GM18909 (cell line): ENCODE results near the gene COQ3.
A peak's percentile ranks its signal among the peaks of the same experiment; 100 is the strongest.

Experiments used
- ATAC-seq: cut with Tn5 transposase; IDR thresholded peaks from one replicate; pipeline ENCODE4 v1.9.1; 2021; ENCODE audit warnings: mild to moderate bottlenecking; ENCODE audit not compliant: unreplicated experiment, poor library complexity

The COQ3 gene

DNA sequence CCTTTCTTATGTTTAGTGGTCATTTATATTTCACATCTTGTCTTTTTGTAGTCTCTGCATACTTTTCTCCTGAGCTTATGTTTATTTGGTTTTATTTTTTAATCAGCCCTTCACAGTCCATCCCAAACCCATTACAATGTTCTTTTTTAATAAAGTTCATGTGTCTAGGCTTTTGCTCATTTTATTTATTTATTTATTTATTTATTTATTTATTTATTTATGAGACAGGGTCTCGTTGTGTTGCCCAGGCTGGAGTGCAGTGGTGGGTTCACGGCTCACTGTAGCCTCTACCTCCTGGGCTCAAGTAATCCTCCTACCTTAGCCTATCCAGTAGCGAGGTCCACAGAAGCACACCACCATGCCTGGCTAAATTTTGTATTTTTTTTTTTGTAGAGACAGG, 3.1 kb downstream of the COQ3 start:
- no peak for ATAC-seq

DNA sequence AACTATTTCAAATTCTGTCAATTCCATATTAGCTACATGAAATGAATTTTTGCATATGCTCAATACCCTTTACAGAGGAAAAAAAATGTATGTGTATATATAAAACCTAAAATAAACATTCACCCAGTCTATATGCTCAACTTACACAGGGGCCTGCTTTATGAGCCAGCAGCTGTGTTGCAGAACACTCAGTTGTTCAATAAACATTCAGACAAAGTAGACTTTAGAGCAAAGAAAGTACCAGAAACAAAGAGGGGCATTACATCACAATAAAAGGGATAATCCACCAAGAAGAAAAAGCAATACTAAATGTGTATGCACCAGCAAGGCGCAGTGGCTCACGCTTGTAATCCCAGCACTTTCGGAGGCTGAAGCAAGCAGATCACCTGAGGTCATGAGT, 9.5 kb downstream of the COQ3 start:
- no peak for ATAC-seq

DNA sequence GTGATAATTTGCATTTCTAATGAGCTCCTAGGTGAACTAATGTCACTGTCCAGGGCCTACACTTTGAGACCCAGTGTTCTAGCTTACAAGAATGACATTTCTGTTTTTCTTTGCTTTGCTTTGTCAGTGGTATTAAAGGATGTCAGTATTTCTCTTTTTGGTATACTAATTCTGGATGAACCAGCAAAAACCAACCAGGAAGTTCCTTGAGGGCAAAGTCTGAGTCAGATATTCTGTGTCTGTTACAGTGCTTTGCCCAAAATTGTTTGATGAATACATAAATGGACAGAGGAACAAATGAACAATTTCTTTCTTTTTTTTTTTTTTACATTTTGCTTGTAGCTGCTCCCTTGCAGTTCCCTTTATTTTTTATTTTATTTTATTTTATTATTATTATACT, 15.4 kb downstream of the COQ3 start:
- ATAC-seq = no peak

DNA sequence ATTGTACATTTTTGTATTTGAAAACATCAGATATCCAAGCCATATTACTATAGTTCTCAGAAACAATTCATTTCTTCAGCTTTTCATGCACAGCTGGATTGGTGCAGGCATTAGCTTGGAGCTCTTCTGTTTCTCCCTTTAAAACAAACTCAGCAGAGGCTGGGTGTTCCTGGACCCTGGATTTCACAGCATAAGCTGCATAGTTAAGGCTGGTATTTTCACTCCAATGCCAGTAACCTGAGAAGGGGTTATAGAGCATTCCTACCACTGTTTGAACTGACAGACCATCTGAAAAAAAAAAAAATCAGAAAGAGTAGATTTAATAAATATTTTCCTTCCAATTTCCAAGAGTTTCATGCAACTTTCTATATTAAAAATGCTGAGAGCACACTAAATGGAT, 24.5 kb downstream of the COQ3 start:
- ATAC-seq = no peak

DNA sequence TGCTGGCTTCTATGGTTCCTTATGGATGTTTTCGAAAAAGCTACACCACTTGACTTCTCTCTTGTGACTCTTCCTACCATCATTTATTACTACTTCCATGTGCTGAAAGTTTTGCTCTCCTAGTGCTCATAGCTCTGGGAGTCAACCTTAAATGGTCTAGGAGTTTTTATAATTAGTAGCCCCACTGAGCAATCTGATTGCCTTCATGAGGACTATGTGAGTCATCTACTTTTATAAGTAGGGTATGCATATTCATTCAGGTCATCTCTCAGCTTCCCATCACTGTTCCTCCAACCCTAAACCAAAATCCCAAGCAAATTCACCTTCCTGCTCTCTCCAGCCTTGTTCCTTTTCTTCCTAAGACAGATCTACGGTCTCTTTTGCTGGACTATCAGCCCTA, 27.1 kb downstream of the COQ3 start:
- no peak for ATAC-seq

DNA sequence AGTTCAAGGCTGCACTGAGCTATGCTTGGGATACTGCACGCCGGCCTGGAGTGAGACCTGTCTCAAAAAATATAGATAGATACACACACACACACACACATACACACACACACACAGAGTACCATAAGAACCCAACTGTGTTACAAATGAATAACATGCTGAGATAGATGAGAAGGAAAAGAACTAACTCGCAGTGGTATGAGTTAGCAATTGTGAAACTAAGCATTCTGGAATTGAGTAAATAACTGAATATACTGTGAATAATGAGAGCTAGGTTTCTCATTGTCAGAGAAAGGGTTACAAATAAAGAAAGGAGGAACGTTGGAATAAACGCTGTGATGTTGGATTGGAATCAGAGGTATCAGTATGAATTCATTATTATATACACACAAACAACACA, 30.0 kb downstream of the COQ3 start:
- peak; percentile 90 for ATAC-seq

DNA sequence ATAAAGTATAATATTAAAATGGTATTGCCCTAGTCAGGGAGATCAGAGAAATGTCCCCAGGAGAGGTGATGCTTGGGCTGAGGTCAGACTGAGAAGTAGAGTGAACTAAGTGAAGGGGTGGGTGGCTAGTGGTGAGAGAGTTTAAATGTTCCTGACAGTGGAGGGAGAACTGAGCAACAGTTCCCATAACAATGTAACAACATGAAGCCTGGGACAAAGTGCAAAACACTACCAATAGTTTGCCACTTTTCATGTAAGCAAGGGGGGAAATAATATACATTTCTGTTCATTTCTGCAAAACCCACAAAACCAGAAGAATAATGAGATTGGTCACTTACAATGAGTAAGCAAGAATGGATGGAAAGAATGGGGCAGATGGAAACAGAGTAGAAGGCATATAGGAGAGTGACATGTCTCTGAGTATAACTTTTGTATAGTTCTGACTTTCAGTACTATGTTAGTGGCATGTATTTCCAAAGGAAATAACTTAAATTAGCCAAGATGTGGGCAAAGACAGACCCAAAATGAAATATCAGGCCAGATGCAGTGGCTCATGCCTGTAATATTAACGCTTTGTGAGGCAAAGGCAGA, 31.2 kb downstream of the COQ3 start:
- ATAC-seq = no peak

DNA sequence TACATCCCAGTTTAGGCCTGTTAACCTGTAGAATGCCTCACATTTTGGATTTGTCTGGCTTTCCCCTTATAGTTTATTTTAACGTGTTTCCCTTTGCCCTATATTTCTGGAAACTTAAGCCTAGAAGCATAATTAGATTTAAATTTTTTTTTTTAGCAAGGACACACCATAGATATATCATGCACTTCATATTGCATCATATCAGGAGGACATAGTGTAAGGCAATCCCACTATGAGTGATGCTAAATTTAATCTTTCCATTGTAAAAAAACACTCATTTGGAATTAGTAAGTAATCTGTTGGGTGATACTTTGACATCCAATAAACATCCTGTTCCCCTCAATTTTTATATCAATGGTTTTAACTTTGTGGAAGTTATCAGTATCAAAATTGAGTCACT, 34.2 kb downstream of the COQ3 start:
- ATAC-seq = no peak

DNA sequence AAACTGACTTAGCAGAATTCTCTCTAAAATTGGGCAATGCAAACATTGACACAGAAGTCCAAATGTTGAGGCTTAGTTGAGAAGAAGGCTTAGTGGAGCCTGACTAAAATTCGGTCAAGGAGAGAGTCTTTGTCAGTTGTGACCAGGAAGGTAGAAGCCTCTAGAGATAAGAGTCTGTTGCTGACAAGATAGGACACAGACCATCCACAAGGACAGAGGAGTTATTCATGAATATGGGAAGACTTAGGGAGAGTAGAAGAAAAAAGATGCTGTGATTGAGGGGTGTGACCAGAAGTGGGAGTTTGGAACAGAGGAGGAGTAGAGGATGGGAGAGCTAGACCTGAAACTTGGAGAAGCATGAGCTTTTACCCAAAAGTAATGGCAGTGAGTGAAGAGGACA, 37.4 kb downstream of the COQ3 start:
- no peak for ATAC-seq

DNA sequence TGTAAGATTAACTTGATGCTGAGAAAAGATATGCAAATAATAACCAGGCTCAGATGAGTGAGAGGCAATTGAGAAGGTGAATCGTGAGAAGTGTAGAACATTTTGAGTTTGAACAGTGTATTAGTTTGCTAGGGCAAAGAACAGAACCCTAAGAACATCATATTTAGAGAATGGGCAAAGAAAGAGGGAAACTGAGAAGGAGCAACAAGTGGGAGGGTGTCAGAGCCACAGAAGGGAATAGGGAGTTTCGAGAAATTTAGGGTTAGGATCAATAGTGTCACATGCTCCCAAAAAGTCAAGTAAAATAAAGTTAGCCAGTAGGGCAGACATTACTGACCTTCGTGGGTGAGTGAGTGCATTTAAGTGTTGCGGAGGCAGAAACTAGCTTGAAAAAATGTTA, 39.0 kb downstream of the COQ3 start:
- no peak for ATAC-seq

DNA sequence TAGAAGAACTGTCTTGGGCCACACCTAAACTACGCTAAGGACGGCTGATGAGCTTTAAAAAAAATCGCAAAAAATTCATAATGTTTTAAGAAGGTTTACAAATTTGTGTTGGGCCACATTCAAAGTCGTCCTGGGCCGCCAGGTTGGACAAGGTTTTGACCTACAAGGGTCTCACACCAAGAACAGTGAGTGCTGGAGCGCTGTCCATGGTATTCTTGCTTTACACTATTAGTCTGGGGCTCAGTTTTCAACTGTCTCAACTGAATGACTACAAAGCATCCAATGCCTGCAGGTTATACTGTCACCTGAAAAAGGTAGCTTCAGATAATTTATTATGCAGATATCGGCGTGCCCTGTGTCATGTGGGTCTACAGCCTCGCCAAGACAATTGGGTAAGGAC, 40.9 kb downstream of the COQ3 start:
- ATAC-seq = no peak

DNA sequence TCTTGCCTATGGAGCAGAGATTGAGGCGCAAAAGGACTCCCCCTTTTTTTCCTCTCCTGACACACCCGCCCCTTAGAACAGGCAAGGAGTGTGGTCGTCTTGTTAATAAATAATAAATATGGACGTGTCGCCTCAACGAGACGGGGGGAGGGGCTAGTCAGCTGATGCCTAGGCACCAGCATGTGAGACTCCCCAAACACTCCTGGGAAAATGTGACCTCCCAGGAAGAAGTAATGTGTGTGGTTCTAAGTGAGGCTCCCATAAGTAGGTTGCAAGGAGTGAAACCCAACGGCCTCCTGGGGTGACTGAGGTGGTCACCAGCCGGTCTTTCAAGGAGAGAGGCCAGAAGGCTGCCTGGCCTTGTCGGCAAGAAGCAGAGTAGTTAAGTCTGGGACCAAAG, 43.4 kb downstream of the COQ3 start:
- ATAC-seq = no peak

DNA sequence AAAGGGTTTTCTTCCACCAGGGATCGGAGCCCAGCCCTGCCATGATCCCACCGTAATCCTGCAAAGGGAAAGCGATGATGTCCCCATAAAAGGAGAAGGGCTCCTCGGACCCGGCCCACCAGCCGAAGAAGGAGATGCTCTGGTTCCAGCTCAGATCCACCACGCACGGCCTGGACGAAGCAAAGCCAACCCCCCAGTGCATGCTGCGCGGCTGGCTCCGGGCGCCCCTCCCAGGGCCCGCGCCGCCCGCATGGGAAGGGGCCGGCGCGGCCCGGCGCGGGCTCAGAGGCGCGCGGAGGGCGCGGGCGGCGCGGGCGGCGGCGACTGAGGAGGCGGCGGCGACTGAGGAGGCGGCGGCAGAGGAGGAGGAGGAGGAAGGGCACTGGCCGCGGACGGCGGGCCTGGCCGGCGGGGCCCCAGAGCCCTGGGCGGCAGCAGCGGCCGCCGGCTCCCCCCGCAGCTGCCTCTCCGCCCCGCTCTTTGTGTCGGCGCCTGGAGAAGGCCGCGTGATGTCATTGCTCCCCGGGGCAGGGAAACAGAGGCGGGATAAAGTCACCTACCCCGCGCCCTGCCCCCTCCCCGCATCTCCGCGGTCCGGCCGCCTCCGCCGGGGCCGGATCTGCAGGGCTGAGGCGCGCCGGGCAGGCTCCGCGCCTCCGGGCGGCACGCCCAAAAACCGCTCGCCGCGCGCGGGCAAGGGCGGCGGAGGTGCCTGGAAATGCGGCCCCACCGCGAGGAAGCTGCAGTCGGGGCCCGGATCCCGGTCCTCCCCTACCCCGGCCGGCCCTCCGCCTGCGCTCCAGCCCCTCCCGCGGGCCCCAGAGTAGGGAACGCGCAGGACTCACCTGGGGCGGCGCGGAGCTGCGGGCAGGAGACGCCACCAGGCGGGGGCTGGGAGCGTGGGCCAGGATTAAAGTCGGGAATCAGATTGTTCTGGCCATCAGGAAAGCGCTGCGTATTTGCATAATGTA, 44.5 kb downstream of the COQ3 start, which contains the start of gene FAXC:
FAXC (minus strand) TSS at position 504 of the 971 bp plus-strand sequence; CDS start at position 202, 302 bp downstream.
- ATAC-seq = peak; percentile 61

DNA sequence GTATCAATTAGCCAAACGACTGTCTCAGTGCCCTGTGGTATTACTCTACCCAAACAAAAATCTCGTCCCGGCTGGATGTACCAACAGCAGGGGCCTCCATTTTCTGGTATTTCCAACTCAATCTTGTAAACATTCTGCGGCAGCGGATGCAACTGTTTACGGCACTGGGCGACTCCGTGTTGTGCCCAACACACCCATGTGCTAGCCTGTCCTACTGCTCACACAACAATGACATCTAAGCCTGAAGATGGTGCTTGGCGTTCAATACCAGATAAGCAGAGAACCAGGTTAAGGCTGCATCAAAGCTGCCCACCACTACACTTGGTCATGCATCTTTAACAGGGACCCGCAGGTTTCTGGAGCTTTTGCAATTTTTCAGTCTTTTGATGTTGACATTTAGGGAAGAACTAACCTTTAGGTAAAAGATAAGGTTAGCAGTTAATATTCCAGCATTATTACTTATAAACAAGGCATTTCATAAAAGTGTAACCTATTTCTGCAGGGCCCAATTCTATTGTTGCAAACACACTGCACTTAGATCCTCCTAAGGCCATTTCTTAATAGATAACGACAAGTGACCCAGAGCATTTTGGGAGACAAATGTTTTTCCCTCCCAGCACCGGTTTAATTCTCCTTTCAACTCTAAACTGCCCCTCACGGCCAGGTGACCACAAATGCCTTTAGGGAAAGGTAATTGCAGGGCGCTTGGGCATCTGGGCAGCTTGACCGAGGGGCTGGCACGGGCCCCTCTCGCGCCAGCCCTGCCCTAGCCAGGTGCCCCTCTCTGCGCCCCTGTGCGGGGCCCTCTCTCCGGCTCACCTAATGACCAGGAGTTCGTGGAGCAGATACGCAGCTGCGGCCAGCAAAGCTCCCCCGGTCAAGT, 45.5 kb downstream of the COQ3 start:
- no peak for ATAC-seq

DNA sequence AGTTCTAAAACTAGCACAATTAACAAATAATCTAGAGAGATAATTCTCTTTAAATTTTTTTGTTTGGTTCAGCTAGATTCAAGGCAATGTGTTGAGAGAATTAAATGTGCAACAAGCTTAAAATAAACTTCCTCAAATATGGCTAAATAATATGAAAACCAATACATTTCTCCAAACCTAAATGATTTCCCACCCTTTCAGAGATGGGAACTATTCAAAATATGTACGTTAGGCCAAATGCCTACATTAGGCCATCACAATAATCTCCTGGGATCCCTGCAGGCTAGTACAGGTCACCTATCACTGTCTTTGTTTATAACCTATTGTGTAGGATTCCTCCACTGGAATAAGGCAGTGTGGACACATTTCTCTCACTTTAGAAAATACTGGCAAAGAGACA, 46.2 kb downstream of the COQ3 start:
- ATAC-seq = no peak

DNA sequence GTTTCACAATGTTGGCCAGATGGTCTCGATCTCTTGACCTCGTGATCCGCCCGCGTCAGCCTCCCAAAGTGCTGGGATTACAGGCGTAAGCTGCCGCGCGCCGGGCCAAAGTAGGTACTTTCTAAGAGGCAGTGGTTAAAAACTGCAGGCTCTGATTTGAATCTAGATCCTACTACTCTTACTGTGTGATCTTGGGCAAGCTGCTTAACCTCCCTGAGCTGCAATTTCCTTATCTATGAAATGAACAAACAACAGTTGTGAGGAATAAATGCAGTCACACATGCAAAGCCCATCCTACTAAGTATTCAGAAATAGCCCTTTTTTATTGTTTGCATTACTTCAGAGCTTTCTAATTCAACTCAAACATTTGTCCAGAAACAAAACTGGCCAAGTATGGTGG, 47.4 kb downstream of the COQ3 start:
- ATAC-seq = no peak

DNA sequence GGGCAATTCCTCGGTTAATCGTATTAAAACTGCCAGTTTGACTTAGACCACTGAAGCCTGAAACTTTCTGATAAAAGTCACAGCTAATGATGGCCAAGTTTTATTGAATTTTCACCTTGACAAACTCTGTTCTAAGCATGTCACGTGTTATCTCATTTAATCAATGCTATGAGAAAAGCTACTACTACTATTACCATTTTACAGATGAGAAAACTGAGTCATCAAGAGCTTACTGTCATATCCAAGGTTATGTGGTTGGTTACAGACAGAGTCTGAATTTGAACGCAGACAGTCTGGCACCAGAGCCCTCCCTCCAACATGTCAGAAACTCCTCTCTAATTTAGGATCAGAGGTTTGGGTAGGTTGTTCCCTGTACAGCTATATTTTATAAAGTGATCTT, 48.8 kb downstream of the COQ3 start:
- ATAC-seq = no peak

DNA sequence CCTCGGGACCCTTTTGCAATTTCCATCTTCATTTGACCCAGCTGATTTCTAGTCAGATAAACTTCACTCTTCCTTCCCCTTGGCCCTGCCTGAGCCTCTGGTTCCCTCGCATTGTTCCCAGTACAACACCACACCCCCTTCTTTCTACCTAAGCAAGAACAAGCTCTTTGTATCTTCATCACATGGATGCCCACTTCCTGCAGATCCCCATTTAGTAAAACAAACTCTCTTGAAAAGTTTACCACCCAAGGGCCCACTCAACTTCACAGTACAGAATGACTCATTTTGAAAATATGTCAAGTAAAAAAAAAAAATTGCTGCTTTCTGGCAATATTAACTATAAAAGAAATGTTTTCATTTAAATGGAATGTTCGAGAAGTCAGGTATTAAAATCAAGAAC, 49.7 kb downstream of the COQ3 start:
- ATAC-seq = no peak

DNA sequence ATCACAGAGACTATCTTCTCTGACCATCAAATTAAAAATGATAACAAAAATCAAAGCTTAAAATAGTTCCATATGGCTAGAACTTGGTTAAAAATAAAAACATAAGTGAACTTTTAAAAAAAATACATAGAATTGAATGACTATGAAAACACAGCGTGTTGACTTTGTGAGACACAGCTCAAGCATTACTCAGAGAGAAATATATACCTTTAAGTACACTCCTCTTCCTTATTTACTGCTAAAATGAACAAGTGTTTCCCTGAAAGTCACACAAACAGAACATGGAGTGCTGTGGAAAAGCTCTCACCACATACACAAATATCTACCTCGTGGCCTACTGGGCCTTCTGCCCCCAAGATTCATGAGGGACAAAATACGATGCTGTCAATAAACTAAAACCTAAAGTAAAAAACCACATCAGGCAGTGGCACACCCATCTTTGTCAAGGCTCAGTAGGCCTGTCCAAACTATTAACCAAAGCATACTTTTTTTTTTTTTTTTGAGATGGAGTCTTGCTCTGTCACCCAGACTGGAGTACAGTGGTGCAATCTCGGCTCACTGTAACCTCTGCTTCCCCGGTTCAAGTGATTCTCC, 52.0 kb downstream of the COQ3 start:
- peak; percentile 49 for ATAC-seq

DNA sequence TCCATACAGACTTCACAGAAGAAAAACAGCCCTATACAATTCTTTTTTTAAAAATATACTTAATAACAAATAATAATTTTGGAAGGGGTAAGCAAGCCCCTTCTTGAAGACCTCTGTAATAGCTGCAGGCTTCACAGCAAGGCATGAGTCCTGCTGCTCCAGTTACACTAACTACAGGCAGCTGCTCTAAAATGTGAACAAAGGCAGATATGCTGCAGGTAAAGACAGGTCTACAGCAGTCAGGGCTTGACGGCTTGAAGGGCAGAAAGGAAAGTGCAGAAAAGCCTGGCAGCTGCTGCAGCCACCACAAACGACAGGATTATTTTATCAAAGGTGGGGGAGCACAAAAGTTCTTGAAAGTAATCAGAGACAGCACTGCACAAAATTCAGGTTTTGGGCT, 55.8 kb downstream of the COQ3 start:
- ATAC-seq = no peak
